KMS-11 (cell line): ENCODE results near the gene C19orf47.
"Not testable (repeated sequence)": the region's sequence is repeated elsewhere in the genome, so short reads cannot be mapped to it uniquely, and the experiment has no call there.

Experiments used
- H2AFZ ChIP-seq: fragments of 200-600 bp; sonication (generic); 2 replicates; pipeline ENCODE4 v1.6.1; 2016; ENCODE audit warnings: antibody characterized with exemption, mixed run types, low read depth
- H3K27ac ChIP-seq: fragments of 200-600 bp; sonication (generic); 2 replicates; pipeline ENCODE4 v1.6.1; 2016; ENCODE audit warnings: mild to moderate bottlenecking, mixed run types
- H3K27me3 ChIP-seq: fragments of 200-600 bp; sonication (generic); 2 replicates; pipeline ENCODE4 v1.6.1; 2017; ENCODE audit warnings: mild to moderate bottlenecking, low read depth, mixed run types, moderate library complexity; ENCODE audit not compliant: insufficient read depth
- H3K36me3 ChIP-seq: fragments of 200-600 bp; sonication (generic); 2 replicates; pipeline ENCODE4 v1.6.1; 2017; ENCODE audit warnings: mild to moderate bottlenecking, mixed run types; ENCODE audit not compliant: insufficient read depth
- H3K4me1 ChIP-seq: fragments of 200-600 bp; sonication (generic); 2 replicates; pipeline ENCODE4 v1.6.1; 2016; ENCODE audit warnings: mild to moderate bottlenecking, low read depth, mixed run types; ENCODE audit not compliant: poor library complexity, severe bottlenecking
- H3K4me2 ChIP-seq: fragments of 200-600 bp; sonication (generic); 2 replicates; pipeline ENCODE4 v1.7.0; 2016; ENCODE audit warnings: mild to moderate bottlenecking, mixed run types
- H3K4me3 ChIP-seq: fragments of 200-600 bp; sonication (generic); IDR thresholded peaks from 2 replicates; pipeline ENCODE4 v1.6.1; 2017; ENCODE audit warnings: low read depth, low read length, mixed read lengths; ENCODE audit not compliant: insufficient read depth
- H3K79me2 ChIP-seq: fragments of 200-600 bp; sonication (generic); 2 replicates; pipeline ENCODE4 v1.6.1; 2016; ENCODE audit warnings: low read depth, mixed run types; ENCODE audit not compliant: insufficient read depth
- H3K9ac ChIP-seq: fragments of 200-600 bp; sonication (generic); 2 replicates; pipeline ENCODE4 v1.6.1; 2016; ENCODE audit warnings: mild to moderate bottlenecking, mixed run types
- H4K20me1 ChIP-seq: fragments of 200-600 bp; sonication (generic); 2 replicates; pipeline ENCODE4 v1.6.1; 2016; ENCODE audit warnings: mild to moderate bottlenecking, mixed run types; ENCODE audit not compliant: insufficient read depth
- CTCF ChIP-seq: fragments of 200-600 bp; sonication (generic); conservative IDR thresholded peaks from 2 replicates; pipeline ENCODE4 v1.6.1; 2017; ENCODE audit warnings: low read depth, mild to moderate bottlenecking, antibody characterized with exemption, low read length, moderate library complexity, mixed read lengths

The C19orf47 gene

GRCh38 chr19:40335101-40335500 is 13.1 kb downstream of the C19orf47 start:
- Histone ChIP-seq H3K4me2 (no peak overlapping the region), H3K79me2 (no peaks in the 10 kb centered on the region), H2AFZ (no peak overlapping the region), H3K9ac (no peak overlapping the region), H3K27ac (no peak overlapping the region), H4K20me1 (no peaks in the 10 kb centered on the region), H3K4me3 (no peak overlapping the region), H3K27me3 (no peaks in the 10 kb centered on the region), H3K4me1 (peaks cover 3% of the 10 kb centered on the region), H3K36me3 (peaks cover 6% of the 10 kb centered on the region; the same call in 1 of the 2 replicates)
- TF ChIP-seq CTCF: no peak

- H2AFZ ChIP-seq, H3K4me2 ChIP-seq, H4K20me1 ChIP-seq, H3K79me2 ChIP-seq, H3K4me3 ChIP-seq, H3K4me1 ChIP-seq, H3K27ac ChIP-seq, H3K36me3 ChIP-seq, H3K27me3 ChIP-seq, H3K9ac ChIP-seq: not testable (repeated sequence)
These were observed 15.1 kb downstream of the C19orf47 start for GRCh38 chr19:40333083-40333482.

GRCh38 chr19:40332669-40333068 is 15.5 kb downstream of the C19orf47 start:
- no peak for TF ChIP-seq CTCF
- Histone ChIP-seq H2AFZ (no peak overlapping the region), H3K4me1 (peaks cover 3% of the 10 kb centered on the region), H3K79me2 (no peaks in the 10 kb centered on the region), H3K9ac (no peak overlapping the region), H4K20me1 (no peaks in the 10 kb centered on the region), H3K4me3 (no peak overlapping the region), H3K27ac (no peak overlapping the region), H3K4me2 (no peak overlapping the region), H3K27me3 (no peaks in the 10 kb centered on the region), H3K36me3 (peaks cover 6% of the 10 kb centered on the region; the same call in 1 of the 2 replicates)

DNA sequence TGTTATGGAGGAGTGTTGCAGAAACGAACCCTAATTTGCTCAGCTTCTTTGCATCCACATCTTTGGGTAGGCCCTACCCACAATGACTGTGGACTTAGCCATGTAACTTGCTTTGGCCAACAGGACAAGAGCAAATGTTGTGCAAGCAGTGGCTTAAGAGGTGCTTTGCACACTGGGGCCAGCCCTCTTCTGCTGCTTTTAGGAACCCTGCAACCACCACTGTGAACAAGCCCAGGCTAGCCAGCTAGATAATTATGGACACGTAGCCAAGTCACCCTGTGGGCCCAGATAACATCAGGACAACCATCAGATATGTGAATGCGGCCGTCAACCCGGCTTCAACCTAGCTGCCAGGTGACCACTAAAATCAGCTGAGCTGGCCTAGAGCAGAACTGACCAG is 17.1 kb downstream of the C19orf47 start:
- Histone ChIP-seq H3K4me3 (no peak overlapping the region), H4K20me1 (no peaks in the 10 kb centered on the region), H3K4me2 (no peak overlapping the region), H3K27me3 (no peaks in the 10 kb centered on the region), H3K9ac (no peak overlapping the region), H2AFZ (no peak overlapping the region), H3K36me3 (peaks cover 6% of the 10 kb centered on the region; the same call in 1 of the 2 replicates), H3K79me2 (no peaks in the 10 kb centered on the region), H3K4me1 (peaks cover 3% of the 10 kb centered on the region), H3K27ac (no peak overlapping the region)
- TF ChIP-seq CTCF: no peak

- no peaks in the 10 kb centered on the region for H3K27me3 ChIP-seq
- H3K4me2 ChIP-seq: no peak overlapping the region
- no peak overlapping the region for H3K27ac ChIP-seq
- no peak for TF ChIP-seq CTCF
- H3K4me1 ChIP-seq: no peaks in the 10 kb centered on the region
- H3K9ac ChIP-seq: no peak overlapping the region
- no peak overlapping the region for H2AFZ ChIP-seq
- no peaks in the 10 kb centered on the region for H4K20me1 ChIP-seq
- no peaks in the 10 kb centered on the region for H3K79me2 ChIP-seq
- peaks cover 6% of the 10 kb centered on the region; the same call in 1 of the 2 replicates for H3K36me3 ChIP-seq
- H3K4me3 ChIP-seq: no peak overlapping the region
These were observed 22.0 kb downstream of the C19orf47 start for GRCh38 chr19:40326201-40326600.
